Esophagus (tissue), 2 donors: Measurements from ENCODE around the gene MCOLN2. TPM values are rescaled to one million over a fixed set of nuclear protein-coding genes. Genes with fewer than 3 reads are reported as not detected.

Experiments used
- polyA plus RNA-seq, 2 donors: library from polyadenylated mRNA; stranded (reverse); fragments of 200-250 nt; gene quantifications; one replicate each; pipeline ENCODE4 v1.2.3, GENCODE V29; 2013
- donor health status: healthy with polysubstance abuse.
- donor health status: Bipolar disorder and iron deficiency.

Gene MCOLN2
- polyA plus RNA-seq, 2 donors, result 0.79 to 1.4 TPM

Other genes starting within 250 kb of the MCOLN2 start
- 1 to 10 TPM; 4.0 to 5.2 TPM for gene LPAR3, start 103.9 kb downstream of the MCOLN2 start, polyA plus RNA-seq
- under 1 TPM; 0.41 to 0.51 TPM for gene MCOLN3, start 51.4 kb upstream of the MCOLN2 start, polyA plus RNA-seq
- gene SYDE2, start 203.9 kb upstream of the MCOLN2 start, polyA plus RNA-seq, result under 1 TPM; 0.51 to 0.62 TPM